Hepatocyte (in vitro differentiated cells): Measurements from ENCODE around the gene SLC51A. TPM values are rescaled to one million over a fixed set of nuclear protein-coding genes. Genes with fewer than 3 reads are reported as not detected.
A peak's percentile ranks its signal among the peaks of the same experiment; 100 is the strongest.

Experiments used
- DNase-seq: peaks from one replicate; pipeline ENCODE4 v3.0.0-alpha.2; 2016; ENCODE audit warnings: low spot score
- H2AFZ ChIP-seq: fragments of 200-600 bp; sonication (generic); 2 replicates; pipeline ENCODE4 v1.6.0; 2016; ENCODE audit warnings: antibody characterized with exemption, mild to moderate bottlenecking
- H3K27ac ChIP-seq: fragments of 200-600 bp; sonication (generic); 2 replicates; pipeline ENCODE4 v1.5.1; 2016; ENCODE audit warnings: mild to moderate bottlenecking
- H3K27me3 ChIP-seq: fragments of 200-600 bp; sonication (generic); 2 replicates; pipeline ENCODE4 v1.6.1; 2016
- H3K36me3 ChIP-seq: fragments of 200-600 bp; sonication (generic); replicated peaks from 2 replicates; pipeline ENCODE4 v1.5.1; 2016; ENCODE audit warnings: low read depth; ENCODE audit not compliant: insufficient read depth
- H3K4me1 ChIP-seq: fragments of 200-600 bp; sonication (generic); 2 replicates; pipeline ENCODE4 v1.5.1; 2016; ENCODE audit warnings: mild to moderate bottlenecking, moderate library complexity; ENCODE audit not compliant: insufficient read depth
- H3K4me2 ChIP-seq: fragments of 200-600 bp; sonication (generic); 2 replicates; pipeline ENCODE4 v1.6.0; 2016
- H3K4me3 ChIP-seq: fragments of 200-600 bp; sonication (generic); 2 replicates; pipeline ENCODE4 v1.5.1; 2016; ENCODE audit warnings: mild to moderate bottlenecking
- H3K79me2 ChIP-seq: fragments of 200-600 bp; sonication (generic); 2 replicates; pipeline ENCODE4 v1.6.0; 2017; ENCODE audit warnings: mild to moderate bottlenecking
- H3K9me2 ChIP-seq: fragments of 200-600 bp; sonication (generic); replicated peaks from 2 replicates; pipeline ENCODE4 v1.6.0; 2017; ENCODE audit warnings: mild to moderate bottlenecking; ENCODE audit not compliant: insufficient read depth
- H3K9me3 ChIP-seq: fragments of 200-600 bp; sonication (generic); 2 replicates; pipeline ENCODE4 v1.5.1; 2016; ENCODE audit warnings: low read depth, mild to moderate bottlenecking
- H4K20me1 ChIP-seq: fragments of 200-600 bp; sonication (generic); 2 replicates; pipeline ENCODE4 v1.6.0; 2016; ENCODE audit warnings: mild to moderate bottlenecking; ENCODE audit not compliant: insufficient read depth, poor library complexity, severe bottlenecking
- CTCF ChIP-seq: fragments of 200-600 bp; sonication (generic); IDR thresholded peaks from 2 replicates; pipeline ENCODE4 v1.5.1; 2016; ENCODE audit warnings: antibody characterized with exemption, mild to moderate bottlenecking; ENCODE audit not compliant: poor library complexity
- EZH2 ChIP-seq: fragments of 200-600 bp; sonication (generic); IDR thresholded peaks from 2 replicates; pipeline ENCODE4 v1.6.1; 2016; ENCODE audit warnings: antibody characterized with exemption, mild to moderate bottlenecking, borderline replicate concordance
- EZH2phosphoT487 ChIP-seq: fragments of 200-600 bp; sonication (generic); IDR thresholded peaks from one replicate; pipeline ENCODE4 v1.6.1; 2018; ENCODE audit warnings: antibody characterized with exemption, mild to moderate bottlenecking, low read depth, moderate library complexity; ENCODE audit not compliant: unreplicated experiment, severe bottlenecking
- WGBS: methylation state at CpG from one replicate; pipeline ENCODE4 v1.1.6; 2016; ENCODE audit warnings: low lambda C conversion rate; ENCODE audit errors: missing lambda C conversion rate; 5-methylcytosine and 5-hydroxymethylcytosine counted together
- polyA plus RNA-seq: library from polyadenylated mRNA; unstranded; fragments of >200 nt; fragmentation: Nextera tagmentation; extraction: Ambion mirVana; gene quantifications from 2 replicates; pipeline ENCODE4 v1.2.1, GENCODE V29; 2016
- total RNA-seq: library from RNA; depleted of rRNA; stranded (reverse); fragments of >200 nt; gene quantifications from 2 replicates; pipeline ENCODE4 v1.2.3, GENCODE V29; 2014

SLC51A gene
- total and polyA plus RNA-seq, 2 experiments from 2014 or later = 3.9 to 15.8 TPM

GRCh38 chr3:196227629-196228493 is 11.5 kb downstream of the SLC51A start:
- Histone ChIP-seq H2AFZ (no peak overlapping the region), H3K27ac (no peak overlapping the region), H3K9me3 (no peaks in the 10 kb centered on the region), H3K4me3 (no peak overlapping the region), H3K9me2 (no peaks in the 10 kb centered on the region), H3K79me2 (no peaks in the 10 kb centered on the region), H3K4me1 (no peaks in the 10 kb centered on the region), H4K20me1 (no peaks in the 10 kb centered on the region), H3K36me3 (no peaks in the 10 kb centered on the region), H3K4me2 (no peak overlapping the region), H3K27me3 (no peaks in the 10 kb centered on the region)
- TF ChIP-seq CTCF = no peak
- no peak for TF ChIP-seq EZH2
- no peak for TF ChIP-seq EZH2phosphoT487
- DNase-seq = peak; percentile 10
- 68% methylated on average over 24 of the region's 24 CpGs for WGBS

- TF ChIP-seq CTCF (no peak), EZH2phosphoT487 (no peak), EZH2 (no peak)
- no peak overlapping the region for H2AFZ ChIP-seq
- H3K4me2 ChIP-seq = no peak overlapping the region
- H4K20me1 ChIP-seq = no peaks in the 10 kb centered on the region
- H3K27ac ChIP-seq = no peak overlapping the region
- DNase-seq = no peak
- no peaks in the 10 kb centered on the region for H3K4me1 ChIP-seq
- no peaks in the 10 kb centered on the region for H3K36me3 ChIP-seq
- no peak overlapping the region for H3K4me3 ChIP-seq
- 96% methylated on average over 12 of the region's 12 CpGs for WGBS
- H3K79me2 ChIP-seq = no peaks in the 10 kb centered on the region
- no peaks in the 10 kb centered on the region for H3K9me2 ChIP-seq
- no peaks in the 10 kb centered on the region for H3K9me3 ChIP-seq
- H3K27me3 ChIP-seq = no peaks in the 10 kb centered on the region
These were observed 16.0 kb downstream of the SLC51A start for GRCh38 chr3:196232154-196232881.

GRCh38 chr3:196232882-196233251 is 16.5 kb downstream of the SLC51A start:
- H3K9me3 ChIP-seq = no peaks in the 10 kb centered on the region
- H2AFZ ChIP-seq = no peak overlapping the region
- DNase-seq = no peak
- H4K20me1 ChIP-seq = no peaks in the 10 kb centered on the region
- H3K4me3 ChIP-seq = no peak overlapping the region
- no peaks in the 10 kb centered on the region for H3K9me2 ChIP-seq
- 90% methylated on average over 8 of the region's 8 CpGs for WGBS
- no peak overlapping the region for H3K4me2 ChIP-seq
- H3K36me3 ChIP-seq = no peaks in the 10 kb centered on the region
- TF ChIP-seq EZH2phosphoT487 (no peak), CTCF (no peak)
- H3K27me3 ChIP-seq = no peaks in the 10 kb centered on the region
- no peaks in the 10 kb centered on the region for H3K4me1 ChIP-seq
- H3K27ac ChIP-seq = no peak overlapping the region
- no peaks in the 10 kb centered on the region for H3K79me2 ChIP-seq
